GM19240 (cell line): ENCODE measurements around the gene GLCE.
"Not testable (repeated sequence)": the region's sequence is repeated elsewhere in the genome, so short reads cannot be mapped to it uniquely, and the experiment has no call there.

Source experiments
- DNase-seq: peaks from one replicate; pipeline ENCODE4 v3.0.0; 2011; ENCODE audit warnings: low spot score; ENCODE audit not compliant: insufficient read length

GLCE gene

GRCh38 chr15:69158843-69159240 is 1.6 kb upstream of the GLCE start:
- no peak for DNase-seq

GRCh38 chr15:69159805-69160140 is 662 bp upstream of the GLCE start:
- DNase-seq, result no peak

DNA sequence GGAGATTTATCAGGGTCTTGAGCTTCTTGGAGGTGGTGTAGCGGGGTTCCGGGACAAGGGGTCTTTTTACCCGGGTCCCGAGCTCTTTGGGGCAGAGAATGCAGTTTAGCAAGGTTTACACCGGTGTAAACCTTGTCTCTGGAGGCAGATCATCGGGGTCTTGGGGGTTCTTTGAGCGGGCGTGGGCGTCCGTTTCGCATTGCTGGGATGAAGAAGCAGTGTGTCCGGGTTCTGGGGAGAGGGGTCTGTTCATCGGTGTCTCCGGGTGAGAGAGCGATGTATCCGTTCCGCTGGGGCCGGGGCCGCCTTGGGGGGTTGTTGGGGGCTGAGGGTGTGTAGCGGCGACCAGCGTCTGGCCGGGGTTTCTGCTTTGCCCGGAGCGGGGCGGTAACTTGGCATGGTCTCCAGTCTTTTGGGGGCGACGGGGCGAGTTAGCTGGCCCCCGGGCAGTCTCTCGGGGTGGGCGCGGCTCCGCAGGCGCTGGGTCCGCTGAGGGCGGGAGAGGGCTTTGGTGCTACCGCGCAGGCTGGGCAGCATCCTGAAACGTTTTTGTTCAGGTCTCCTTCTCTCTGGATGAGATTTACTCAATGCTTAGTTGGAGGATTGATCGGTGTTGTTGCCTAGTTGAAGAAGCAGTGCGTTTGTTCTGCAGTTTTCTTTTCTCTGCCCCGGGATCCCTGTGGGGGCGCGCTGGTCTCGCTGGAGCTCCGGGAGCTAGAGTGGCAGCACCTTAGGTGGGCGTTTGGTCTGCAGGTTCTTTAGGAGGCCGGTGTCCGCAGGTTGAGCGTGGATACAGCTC is 843 bp downstream of the GLCE start:
- no peak for DNase-seq

GRCh38 chr15:69161878-69162213 is 1.4 kb downstream of the GLCE start:
- no peak for DNase-seq

DNA sequence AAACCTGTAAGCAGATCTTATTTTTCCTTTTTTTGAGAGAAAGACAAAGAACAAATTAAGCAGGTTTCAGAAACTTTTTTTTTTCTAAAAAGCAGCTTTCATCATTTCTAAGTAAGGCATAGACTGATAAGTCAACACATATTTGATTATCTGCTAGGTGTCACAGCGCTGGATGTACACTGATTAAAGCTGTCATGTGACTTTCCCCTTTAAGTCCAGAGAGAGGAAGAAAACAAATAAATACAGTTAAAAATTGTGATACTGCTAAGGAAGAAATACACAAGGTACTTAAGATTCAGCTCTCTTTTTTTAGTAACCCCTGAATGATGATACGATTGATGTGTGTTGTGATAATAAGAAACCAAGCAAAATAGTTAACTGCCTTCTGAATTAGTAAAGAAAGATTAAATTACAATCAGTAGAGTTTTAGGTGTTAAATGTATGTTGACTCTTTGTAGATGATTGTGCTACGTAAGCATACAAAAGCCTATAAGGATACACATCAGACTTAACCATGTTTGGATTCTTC is 2.8 kb downstream of the GLCE start:
- DNase-seq, result no peak

DNA sequence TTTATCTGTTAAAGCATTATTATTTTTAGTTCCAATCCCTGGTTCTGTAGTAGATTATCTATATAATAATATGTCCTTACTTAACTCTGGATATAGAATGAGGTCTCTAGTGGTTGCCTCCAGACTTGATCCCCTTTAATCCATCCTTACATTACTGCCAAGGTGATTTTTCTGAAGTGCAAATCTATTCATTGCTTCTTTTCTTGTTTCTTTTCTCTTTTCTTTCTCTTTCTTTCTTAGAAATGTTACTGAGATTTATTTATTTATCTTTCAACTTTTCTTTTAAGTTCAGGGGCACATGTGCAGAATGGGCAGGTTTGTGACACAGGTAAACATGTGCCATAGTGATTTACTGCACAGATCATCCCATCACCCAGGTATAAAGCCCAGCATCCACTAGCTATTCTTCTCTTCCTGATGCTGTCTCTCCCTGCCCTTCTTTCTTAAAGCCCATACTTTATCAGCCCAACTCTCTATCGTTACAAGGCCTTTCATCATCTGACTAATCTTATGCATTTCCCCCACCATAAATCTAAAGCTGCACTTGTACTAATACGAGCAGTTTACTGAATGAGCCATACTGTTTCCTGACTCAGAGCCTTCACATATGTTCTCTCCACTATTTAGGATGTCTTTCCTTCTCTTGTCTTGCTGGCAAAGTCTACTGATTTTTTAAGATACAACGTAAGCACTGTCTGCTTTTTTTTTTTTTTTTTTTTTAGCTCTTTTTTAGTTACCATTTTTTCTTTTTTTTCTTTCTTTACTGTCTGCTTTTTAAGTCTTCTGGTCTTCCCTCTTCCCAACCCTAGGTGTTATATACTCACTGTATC is 4.6 kb downstream of the GLCE start:
- no peak for DNase-seq

GRCh38 chr15:69165637-69166025 is 5.2 kb downstream of the GLCE start:
- no peak for DNase-seq

- DNase-seq, result no peak
Observed at GRCh38 chr15:69167218-69167846, 6.9 kb downstream of the GLCE start.

GRCh38 chr15:69168361-69168760 is 7.9 kb downstream of the GLCE start:
- not testable (repeated sequence) for DNase-seq

DNA sequence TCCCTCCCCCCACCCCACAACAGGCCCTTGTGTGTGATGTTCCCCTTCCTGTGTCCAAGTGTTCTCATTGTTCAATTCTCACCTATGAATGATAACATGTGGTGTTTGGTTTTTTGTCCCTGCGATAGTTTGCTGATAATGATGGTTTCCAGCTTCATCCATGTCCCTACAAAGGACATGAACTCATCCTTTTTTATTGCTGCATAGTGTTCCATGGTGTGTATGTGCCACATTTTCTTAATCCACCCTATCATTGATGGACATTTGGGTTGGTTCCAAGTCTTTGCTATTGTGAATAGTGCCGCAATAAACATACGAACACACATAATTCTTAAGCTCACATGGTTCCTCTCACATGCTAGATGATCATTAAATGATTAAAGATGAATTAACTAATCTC is 9.1 kb downstream of the GLCE start:
- DNase-seq, result not testable (repeated sequence)

GRCh38 chr15:69170597-69170996 is 10.2 kb downstream of the GLCE start:
- no peak for DNase-seq

GRCh38 chr15:69172847-69173246 is 12.4 kb downstream of the GLCE start:
- DNase-seq, result no peak

- DNase-seq, result no peak
Observed at GRCh38 chr15:69175536-69175935, 15.1 kb downstream of the GLCE start.

DNA sequence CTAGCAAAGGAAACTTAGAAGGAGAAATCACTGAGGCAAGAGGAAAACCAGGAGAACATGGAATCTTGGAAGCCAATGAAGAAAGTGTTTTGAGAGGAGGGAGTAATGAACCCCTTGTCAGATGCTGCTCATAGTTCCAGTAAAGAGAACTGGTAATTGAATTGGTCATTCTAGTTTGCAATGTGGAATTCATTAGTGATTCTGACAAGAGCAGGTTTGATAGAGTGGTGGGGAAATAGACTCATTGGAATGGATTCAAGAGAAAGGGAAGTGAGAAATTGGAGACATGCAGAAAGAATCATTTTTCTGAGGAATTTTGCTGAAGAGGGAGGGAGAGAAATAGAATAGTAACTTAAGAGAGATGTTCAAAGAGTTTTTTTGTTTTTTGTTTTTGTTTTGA is 21.0 kb downstream of the GLCE start:
- DNase-seq, result no peak

DNA sequence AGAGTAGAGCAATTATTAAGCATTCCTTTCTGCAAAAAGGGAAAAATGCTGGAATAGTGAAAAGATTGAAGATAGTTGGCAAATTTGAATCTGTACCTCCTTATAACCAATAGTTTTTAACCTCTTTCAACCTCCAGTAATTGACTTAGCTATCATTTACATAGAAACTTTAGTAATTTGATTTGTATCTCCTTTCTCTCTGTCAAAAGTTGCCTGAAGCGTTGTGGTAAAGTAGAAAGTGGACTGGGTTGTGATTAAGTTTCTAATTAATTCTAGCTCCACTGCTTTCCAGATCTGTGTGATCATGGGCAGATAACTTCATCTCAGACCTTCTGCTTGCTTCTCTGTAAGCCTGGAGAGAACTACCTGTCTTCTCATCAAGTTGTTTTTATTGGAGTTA is 24.8 kb downstream of the GLCE start:
- no peak for DNase-seq

- DNase-seq, result no peak
Observed at GRCh38 chr15:69185706-69186105, 25.3 kb downstream of the GLCE start.

- DNase-seq, result no peak
Observed at GRCh38 chr15:69189157-69189556, 28.7 kb downstream of the GLCE start.

DNA sequence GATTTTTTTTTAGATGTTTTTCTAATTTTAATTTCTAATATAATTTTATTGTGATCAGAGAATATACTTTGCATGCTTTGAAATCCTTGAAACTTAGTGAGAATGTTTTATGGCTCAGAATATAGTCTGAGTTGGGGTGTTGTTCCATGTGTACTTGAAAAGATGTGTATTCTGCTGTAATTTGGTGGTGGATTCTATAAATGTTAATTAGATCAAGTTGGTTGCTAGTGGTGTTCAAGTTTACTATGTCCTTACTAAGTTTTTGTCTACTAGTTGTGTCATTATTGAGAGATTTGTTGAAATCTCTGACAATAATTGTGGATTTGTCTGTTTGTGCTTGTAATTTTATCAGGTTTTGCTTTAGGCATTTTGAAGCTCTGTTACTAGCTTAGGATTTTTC is 29.7 kb downstream of the GLCE start:
- DNase-seq, result no peak

- no peak for DNase-seq
Observed at GRCh38 chr15:69190504-69190903, 30.1 kb downstream of the GLCE start.

DNA sequence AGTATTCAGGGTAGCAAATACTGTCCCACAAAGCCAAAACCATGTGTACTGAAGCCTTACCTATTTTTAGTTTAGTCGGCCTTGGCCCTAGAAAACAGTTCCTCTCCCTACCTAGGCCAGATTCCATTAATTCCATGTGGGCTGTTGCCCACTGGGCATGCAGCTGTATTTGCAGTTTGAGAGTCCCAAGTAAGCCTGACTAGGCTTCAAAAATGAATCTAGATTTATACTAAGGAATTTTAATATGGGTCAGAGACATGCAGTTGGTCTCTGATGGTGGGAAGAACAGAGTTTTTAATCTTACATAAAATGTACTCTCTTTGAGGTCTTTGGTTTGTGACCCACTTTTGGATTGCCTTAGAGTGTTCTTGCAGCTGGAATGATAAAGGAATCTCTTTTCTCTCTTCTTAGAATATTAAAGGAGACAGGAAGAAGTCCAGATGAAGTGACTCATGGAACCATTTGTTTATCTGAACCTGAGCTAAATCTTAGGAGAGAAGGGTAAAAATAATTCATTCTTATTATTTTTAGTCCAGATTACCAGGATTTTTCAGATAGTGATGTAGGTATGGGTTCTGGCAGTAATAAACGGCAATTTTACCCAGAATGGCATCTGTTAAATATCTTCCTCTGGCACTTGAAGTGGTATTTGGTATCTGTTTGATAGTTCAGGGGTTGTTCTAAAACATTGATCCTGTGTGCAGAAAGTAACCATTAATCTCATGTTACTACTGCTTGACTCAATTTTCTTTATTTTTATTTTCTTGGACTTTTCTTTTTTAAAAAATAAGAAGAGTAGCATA is 33.8 kb downstream of the GLCE start:
- no peak for DNase-seq

- DNase-seq, result no peak
Observed at GRCh38 chr15:69194854-69195253, 34.4 kb downstream of the GLCE start.
